H9 (cell line): ENCODE measurements around the gene GRIA4. TPM values are rescaled to one million over a fixed set of nuclear protein-coding genes. Genes with fewer than 3 reads are reported as not detected.

Experiments used
- DNase-seq: peaks from one replicate; pipeline ENCODE4 v3.0.0-alpha.2; 2017
- H2AFZ ChIP-seq: one replicate; pipeline ENCODE4 v1.6.1; 2013; ENCODE audit warnings: mild to moderate bottlenecking, low read length, control low read depth, moderate library complexity
- H2AK5ac ChIP-seq: 2 replicates; pipeline ENCODE4 v1.6.1; 2013; ENCODE audit warnings: low read length, control low read depth, mixed read lengths; ENCODE audit not compliant: insufficient read length
- H2BK120ac ChIP-seq: one replicate; pipeline ENCODE4 v1.6.1; 2013; ENCODE audit warnings: low read depth, mild to moderate bottlenecking, low read length, control low read depth, inconsistent platforms; ENCODE audit not compliant: poor library complexity, severe bottlenecking
- H2BK12ac ChIP-seq: 2 replicates; pipeline ENCODE4 v1.6.1; 2013; ENCODE audit warnings: low read length, control low read depth, mixed read lengths, low read depth; ENCODE audit not compliant: insufficient read length
- H2BK15ac ChIP-seq: 2 replicates; pipeline ENCODE4 v1.6.1; 2013; ENCODE audit warnings: low read depth, low read length, control low read depth
- H2BK20ac ChIP-seq: one replicate; pipeline ENCODE4 v1.6.1; 2013; ENCODE audit warnings: low read depth, mild to moderate bottlenecking, low read length, control low read depth, inconsistent platforms; ENCODE audit not compliant: poor library complexity, severe bottlenecking
- H2BK5ac ChIP-seq: 2 replicates; pipeline ENCODE4 v1.6.1; 2013; ENCODE audit warnings: low read length, control low read depth, mixed read lengths; ENCODE audit not compliant: insufficient read length
- H3K14ac ChIP-seq: 2 replicates; pipeline ENCODE4 v1.6.1; 2013; ENCODE audit warnings: low read length, control low read depth; ENCODE audit not compliant: insufficient read depth
- H3K18ac ChIP-seq: 2 replicates; pipeline ENCODE4 v1.6.1; 2013; ENCODE audit warnings: low read depth, mild to moderate bottlenecking, mixed read lengths, low read length, control low read depth; ENCODE audit not compliant: insufficient read length
- H3K23ac ChIP-seq: 2 replicates; pipeline ENCODE4 v1.6.1; 2013; ENCODE audit warnings: low read length, control low read depth, mixed read lengths, low read depth; ENCODE audit not compliant: insufficient read length
- H3K23me2 ChIP-seq: 2 replicates; pipeline ENCODE4 v1.6.1; 2013; ENCODE audit warnings: low read depth, mild to moderate bottlenecking, mixed read lengths, low read length, control low read depth; ENCODE audit not compliant: insufficient read length, poor library complexity, severe bottlenecking
- H3K27ac ChIP-seq: 2 replicates; pipeline ENCODE4 v1.5.1; 2013; ENCODE audit warnings: low read length, control low read depth, mixed read lengths, low read depth; ENCODE audit not compliant: insufficient read length
- H3K27me3 ChIP-seq: 2 replicates; pipeline ENCODE4 v1.6.1; 2013; ENCODE audit warnings: low read length, control low read depth, inconsistent platforms; ENCODE audit not compliant: insufficient read depth
- H3K4ac ChIP-seq: 2 replicates; pipeline ENCODE4 v1.6.1; 2013; ENCODE audit warnings: low read depth, mild to moderate bottlenecking, control low read depth, inconsistent platforms, low read length, moderate library complexity
- H3K4me1 ChIP-seq: 2 replicates; pipeline ENCODE4 v1.6.1; 2013; ENCODE audit warnings: low read length, control low read depth, inconsistent platforms; ENCODE audit not compliant: insufficient read depth
- H3K4me2 ChIP-seq: 2 replicates; pipeline ENCODE4 v1.6.1; 2013; ENCODE audit warnings: low read length, control low read depth, mixed read lengths; ENCODE audit not compliant: insufficient read length, insufficient read depth
- H3K56ac ChIP-seq: 2 replicates; pipeline ENCODE4 v1.6.1; 2013; ENCODE audit warnings: low read depth, mild to moderate bottlenecking, mixed read lengths, low read length, control low read depth; ENCODE audit not compliant: insufficient read length
- H3K79me1 ChIP-seq: 2 replicates; pipeline ENCODE4 v1.6.1; 2013; ENCODE audit warnings: low read depth, mild to moderate bottlenecking, moderate library complexity, low read length, control low read depth, inconsistent platforms; ENCODE audit not compliant: insufficient read depth, poor library complexity, severe bottlenecking
- H3K79me2 ChIP-seq: 2 replicates; pipeline ENCODE4 v1.6.1; 2013; ENCODE audit warnings: low read length, control low read depth, inconsistent platforms; ENCODE audit not compliant: insufficient read depth
- H3K9ac ChIP-seq: 2 replicates; pipeline ENCODE4 v1.6.1; 2013; ENCODE audit warnings: low read length, control low read depth, mixed read lengths; ENCODE audit not compliant: insufficient read length; ENCODE audit errors: extremely low read depth
- H3K9me3 ChIP-seq: one replicate; pipeline ENCODE4 v1.6.1; 2013; ENCODE audit warnings: low read depth, low read length, inconsistent platforms; ENCODE audit not compliant: control insufficient read depth
- H3T11ph ChIP-seq: one replicate; pipeline ENCODE4 v1.6.1; 2013; ENCODE audit warnings: mild to moderate bottlenecking, low read length, control low read depth, inconsistent platforms
- H4K20me1 ChIP-seq: one replicate; pipeline ENCODE4 v1.6.1; 2013; ENCODE audit not compliant: control insufficient read depth, insufficient read length, insufficient read depth
- H4K5ac ChIP-seq: 2 replicates; pipeline ENCODE4 v1.6.1; 2013; ENCODE audit warnings: low read depth, mild to moderate bottlenecking, mixed read lengths, low read length, control low read depth; ENCODE audit not compliant: insufficient read length
- H4K8ac ChIP-seq: replicated peaks from 2 replicates; pipeline ENCODE4 v1.6.1; 2013; ENCODE audit warnings: low read length, control low read depth, mixed read lengths, low read depth; ENCODE audit not compliant: insufficient read length
- H4K91ac ChIP-seq: 2 replicates; pipeline ENCODE4 v1.6.1; 2013; ENCODE audit warnings: low read depth, mild to moderate bottlenecking, moderate library complexity, mixed read lengths, low read length, control low read depth; ENCODE audit not compliant: insufficient read length
- H3K27ac Mint-ChIP-seq, 3 experiments: 2 replicates in 2 of 3; 3 replicates in 1 of 3; pipeline ENCODE4 v1.8.0; 2020 to 2021; ENCODE audit warnings: mixed read lengths in 3 of 3, mild to moderate bottlenecking in 1 of 3, moderate library complexity in 1 of 3
- H3K27me3 Mint-ChIP-seq: 2 replicates; pipeline ENCODE4 v1.8.0; 2021; ENCODE audit warnings: low read depth, mild to moderate bottlenecking, moderate library complexity, mixed read lengths
- H3K36me3 Mint-ChIP-seq, 3 experiments: 2 replicates in 2 of 3; 3 replicates in 1 of 3; pipeline ENCODE4 v1.8.0; 2020 to 2021; ENCODE audit warnings: low read depth in 3 of 3, mixed read lengths in 3 of 3; ENCODE audit not compliant: insufficient read depth in 1 of 3
- H3K4me1 Mint-ChIP-seq, 2 experiments: 2 replicates each; pipeline ENCODE4 v1.8.0; 2020; ENCODE audit warnings: mixed read lengths in 2 of 2
- H3K4me3 Mint-ChIP-seq, 2 experiments: 2 replicates in 1 of 2; 3 replicates in 1 of 2; pipeline ENCODE4 v1.8.0; 2020 to 2021; ENCODE audit warnings: mild to moderate bottlenecking in 2 of 2, mixed read lengths in 2 of 2, moderate library complexity in 1 of 2
- H3K9me3 Mint-ChIP-seq, 2 experiments: 2 replicates in 1 of 2; 3 replicates in 1 of 2; pipeline ENCODE4 v1.8.0; 2020; ENCODE audit warnings: mild to moderate bottlenecking in 2 of 2, mixed read lengths in 2 of 2, moderate library complexity in 1 of 2
- WGBS: extraction: QIAGEN DNeasy Blood & Tissue Kit; methylation state at CpG from one replicate; pipeline ENCODE4 v1.1.7; 2013; ENCODE audit warnings: missing lambda C conversion rate, low lambda C conversion rate, mixed read lengths; ENCODE audit not compliant: insufficient read length; ENCODE audit errors: extremely low coverage; 5-methylcytosine and 5-hydroxymethylcytosine counted together
- total RNA-seq: library from RNA; stranded (reverse); gene quantifications from 2 replicates; pipeline ENCODE4 v1.2.1, GENCODE V29; 2021
- TF ChIP-seq, protein P1 (sequence below): fragments of 200-600 bp; sonication (generic); conservative IDR thresholded peaks from 3 replicates; pipeline ENCODE4 v1.8.0; 2021; ENCODE audit warnings: antibody characterized with exemption, mild to moderate bottlenecking

The GRIA4 gene
- total RNA-seq, 1 experiment from 2014 or later: 0.83 TPM

GRCh38 chr11:105690467-105690866 lies 80.6 kb downstream of the GRIA4 start:
- no peak overlapping the region for H3K18ac ChIP-seq
- no peaks in the 10 kb centered on the region for H3K79me2 ChIP-seq
- H3K27ac ChIP-seq: no peak overlapping the region
- no peak overlapping the region for H3T11ph ChIP-seq
- no peak overlapping the region for H2BK12ac ChIP-seq
- H3K36me3 Mint-ChIP-seq: no peaks in the 10 kb centered on the region
- H2BK5ac ChIP-seq: no peak overlapping the region
- no peaks in the 10 kb centered on the region for H3K27me3 ChIP-seq
- H2AFZ ChIP-seq: no peak overlapping the region
- H2AK5ac ChIP-seq: no peak overlapping the region
- H2BK20ac ChIP-seq: no peak overlapping the region
- H3K4me1 Mint-ChIP-seq: peaks cover 0 to 3% of the 10 kb centered on the region in 2 experiments; a peak in 2 of 4 replicates
- H4K20me1 ChIP-seq: no peaks in the 10 kb centered on the region
- H3K27me3 Mint-ChIP-seq: no peaks in the 10 kb centered on the region; the same call in 1 of the 2 replicates
- no peaks in the 10 kb centered on the region for H3K23me2 ChIP-seq
- no peak overlapping the region for H4K91ac ChIP-seq
- H2BK120ac ChIP-seq: no peak overlapping the region
- H3K9me3 Mint-ChIP-seq: no peaks in the 10 kb centered on the region
- no CpG with 5 or more reads among the region's 1 CpG for WGBS
- DNase-seq: no peak
- no peak overlapping the region for H3K4me3 Mint-ChIP-seq
- H3K9ac ChIP-seq: no peak overlapping the region
- H4K8ac ChIP-seq: no peak overlapping the region
- no peak overlapping the region for H3K4ac ChIP-seq
- H3K9me3 ChIP-seq: no peaks in the 10 kb centered on the region
- H3K23ac ChIP-seq: no peak overlapping the region
- no peak overlapping the region for H3K4me2 ChIP-seq
- no peaks in the 10 kb centered on the region for H3K79me1 ChIP-seq
- no peak overlapping the region for H2BK15ac ChIP-seq
- no peak overlapping the region for H3K56ac ChIP-seq
- no peaks in the 10 kb centered on the region; the same call in 1 of the 2 replicates for H3K4me1 ChIP-seq
- no peak overlapping the region for H3K14ac ChIP-seq
- no peak overlapping the region for H3K27ac Mint-ChIP-seq
- TF ChIP-seq, protein P1, sequence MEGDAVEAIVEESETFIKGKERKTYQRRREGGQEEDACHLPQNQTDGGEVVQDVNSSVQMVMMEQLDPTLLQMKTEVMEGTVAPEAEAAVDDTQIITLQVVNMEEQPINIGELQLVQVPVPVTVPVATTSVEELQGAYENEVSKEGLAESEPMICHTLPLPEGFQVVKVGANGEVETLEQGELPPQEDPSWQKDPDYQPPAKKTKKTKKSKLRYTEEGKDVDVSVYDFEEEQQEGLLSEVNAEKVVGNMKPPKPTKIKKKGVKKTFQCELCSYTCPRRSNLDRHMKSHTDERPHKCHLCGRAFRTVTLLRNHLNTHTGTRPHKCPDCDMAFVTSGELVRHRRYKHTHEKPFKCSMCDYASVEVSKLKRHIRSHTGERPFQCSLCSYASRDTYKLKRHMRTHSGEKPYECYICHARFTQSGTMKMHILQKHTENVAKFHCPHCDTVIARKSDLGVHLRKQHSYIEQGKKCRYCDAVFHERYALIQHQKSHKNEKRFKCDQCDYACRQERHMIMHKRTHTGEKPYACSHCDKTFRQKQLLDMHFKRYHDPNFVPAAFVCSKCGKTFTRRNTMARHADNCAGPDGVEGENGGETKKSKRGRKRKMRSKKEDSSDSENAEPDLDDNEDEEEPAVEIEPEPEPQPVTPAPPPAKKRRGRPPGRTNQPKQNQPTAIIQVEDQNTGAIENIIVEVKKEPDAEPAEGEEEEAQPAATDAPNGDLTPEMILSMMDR: no peak
- H4K5ac ChIP-seq: no peak overlapping the region
